Immature natural killer cell (primary cell): Measurements from ENCODE around the gene ANKDD1A. TPM values are rescaled to one million over a fixed set of nuclear protein-coding genes. Genes with fewer than 3 reads are reported as not detected.
A peak's percentile ranks its signal among the peaks of the same experiment; 100 is the strongest.

Experiments used
- DNase-seq, 3 donors: peaks; one replicate each; pipeline ENCODE4 v3.0.0; 2022; ENCODE audit warnings: mixed read lengths in 1 of 3
- H3K27ac Mint-ChIP-seq, 6 donors: one replicate each; pipeline ENCODE4 v1.8.0; 2020; ENCODE audit warnings: mixed read lengths in 6 of 6, mild to moderate bottlenecking in 5 of 6, inconsistent platforms in 4 of 6, moderate library complexity in 3 of 6
- H3K27me3 Mint-ChIP-seq, 3 donors: one replicate each; pipeline ENCODE4 v1.8.0; 2020 to 2021; ENCODE audit warnings: low read depth in 3 of 3, mild to moderate bottlenecking in 3 of 3, mixed read lengths in 3 of 3, moderate library complexity in 3 of 3, inconsistent platforms in 1 of 3
- H3K36me3 Mint-ChIP-seq, 3 donors: one replicate each; pipeline ENCODE4 v1.8.0; 2020; ENCODE audit warnings: mixed read lengths in 3 of 3, inconsistent platforms in 2 of 3, mild to moderate bottlenecking in 2 of 3
- H3K4me1 Mint-ChIP-seq, 2 donors: one replicate each; pipeline ENCODE4 v1.8.0; 2020; ENCODE audit warnings: inconsistent platforms in 2 of 2, mild to moderate bottlenecking in 2 of 2, mixed read lengths in 2 of 2, moderate library complexity in 1 of 2
- H3K4me3 Mint-ChIP-seq, 5 donors: one replicate each; pipeline ENCODE4 v1.8.0; 2020; ENCODE audit warnings: mild to moderate bottlenecking in 5 of 5, mixed read lengths in 5 of 5, inconsistent platforms in 3 of 5, moderate library complexity in 3 of 5
- H3K9me3 Mint-ChIP-seq, 6 donors: one replicate each; pipeline ENCODE4 v1.8.0; 2020; ENCODE audit warnings: mild to moderate bottlenecking in 6 of 6, mixed read lengths in 6 of 6, inconsistent platforms in 4 of 6, moderate library complexity in 3 of 6
- polyA plus RNA-seq, 3 donors: library from polyadenylated mRNA; unstranded; fragments of 300-500 nt; fragmentation: Illumina TruSeq; gene quantifications; one replicate each; pipeline ENCODE4 v1.2.3, GENCODE V29; 2021

Gene ANKDD1A
- polyA plus RNA-seq, 3 donors from 2014 or later, result 1.5 to 3.1 (median 2.3) TPM

DNA sequence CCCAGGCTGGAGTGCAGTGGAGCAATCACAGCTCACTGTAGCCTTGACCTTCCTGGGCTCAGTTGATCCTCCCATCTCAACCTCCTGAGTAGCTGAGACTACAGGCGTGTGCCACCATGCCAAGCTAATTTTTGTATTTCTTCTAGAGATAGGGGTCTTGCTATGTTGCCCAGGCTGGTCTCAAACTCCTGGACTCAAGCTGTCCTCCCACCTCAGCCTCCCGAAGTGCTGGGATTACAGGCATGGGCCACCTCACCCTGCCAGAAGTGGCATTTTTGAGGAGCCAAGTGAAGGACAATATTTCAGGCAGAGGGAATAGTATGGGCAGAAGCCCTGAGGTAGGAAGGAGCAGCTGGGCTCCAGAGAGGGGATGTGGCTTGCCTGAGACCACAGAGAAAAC, 4.7 kb downstream of the ANKDD1A start:
- Mint-ChIP-seq H3K36me3 (peaks cover 0 to 3% (median 0%) of the 10 kb centered on the region in 3 donors), H3K9me3 (no peaks in the 10 kb centered on the region), H3K27me3 (peaks cover 0 to 7% (median 0%) of the 10 kb centered on the region in 3 donors), H3K27ac (no peak overlapping the region), H3K4me3 (no peak overlapping the region), H3K4me1 (peaks cover 2 to 9% of the 10 kb centered on the region in 2 donors)
- no peak for DNase-seq

DNA sequence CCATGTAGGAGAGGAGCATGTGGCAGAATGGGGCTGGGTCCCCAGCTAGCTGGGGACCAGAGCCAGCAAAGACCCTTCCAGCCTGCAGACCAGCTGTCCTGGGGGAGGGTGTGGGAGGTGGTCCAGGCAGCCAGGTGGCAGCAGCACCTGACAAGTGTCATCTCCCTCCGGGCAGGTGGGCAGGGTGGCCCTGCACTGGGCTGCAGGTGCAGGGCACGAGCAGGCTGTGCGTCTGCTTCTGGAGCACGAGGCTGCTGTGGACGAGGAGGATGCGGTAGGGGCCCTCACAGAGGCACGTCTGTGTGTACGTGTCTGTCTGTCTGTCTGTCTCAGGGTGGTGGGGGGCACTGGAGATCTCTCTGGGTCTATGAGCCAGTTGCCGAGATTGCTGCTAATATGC, 5.5 kb downstream of the ANKDD1A start:
- peaks cover 0 to 3% (median 0%) of the 10 kb centered on the region in 3 donors for H3K36me3 Mint-ChIP-seq
- peaks cover 0 to 7% (median 0%) of the 10 kb centered on the region in 3 donors for H3K27me3 Mint-ChIP-seq
- no peak for DNase-seq
- H3K27ac Mint-ChIP-seq, result no peak overlapping the region
- no peak overlapping the region for H3K4me3 Mint-ChIP-seq
- no peaks in the 10 kb centered on the region for H3K9me3 Mint-ChIP-seq
- H3K4me1 Mint-ChIP-seq, result peaks cover 0 to 6% of the 10 kb centered on the region in 2 donors

- peaks cover 0 to 7% (median 0%) of the 10 kb centered on the region in 3 donors for H3K27me3 Mint-ChIP-seq
- H3K27ac Mint-ChIP-seq, result peak overlapping the region in 1 of 6 donors; percentile 41
- peaks cover 0 to 1% (median 0%) of the 10 kb centered on the region in 3 donors for H3K36me3 Mint-ChIP-seq
- no peak overlapping the region for H3K4me3 Mint-ChIP-seq
- no peaks in the 10 kb centered on the region for H3K9me3 Mint-ChIP-seq
- no peaks in the 10 kb centered on the region for H3K4me1 Mint-ChIP-seq
- DNase-seq, result no peak
Observed at GRCh38 chr15:64919721-64920120, 8.0 kb downstream of the ANKDD1A start.

DNA sequence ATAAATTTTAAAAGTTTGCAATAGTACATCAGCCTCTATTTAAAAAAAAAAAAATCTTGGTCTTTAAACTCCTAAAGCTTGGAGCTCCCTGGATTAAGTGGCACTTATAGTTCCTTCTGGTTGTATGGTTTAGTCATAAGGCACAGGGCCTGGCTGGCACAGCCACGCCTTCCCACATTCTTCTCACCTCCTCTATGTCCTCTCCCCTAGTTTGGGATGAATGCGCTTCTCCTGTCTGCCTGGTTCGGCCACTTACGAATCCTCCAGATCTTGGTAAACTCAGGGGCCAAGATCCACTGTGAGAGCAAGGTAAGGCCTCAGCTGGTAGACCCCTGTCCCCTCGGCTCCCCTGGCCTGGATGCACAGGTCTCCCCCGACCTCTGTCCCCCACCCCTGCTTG, 10.0 kb downstream of the ANKDD1A start:
- H3K27ac Mint-ChIP-seq, result no peak overlapping the region
- no peak overlapping the region for H3K4me3 Mint-ChIP-seq
- no peaks in the 10 kb centered on the region for H3K4me1 Mint-ChIP-seq
- peaks cover 0 to 3% (median 2%) of the 10 kb centered on the region in 3 donors for H3K27me3 Mint-ChIP-seq
- no peak for DNase-seq
- H3K36me3 Mint-ChIP-seq, result peaks cover 0 to 5% (median 4%) of the 10 kb centered on the region in 3 donors
- H3K9me3 Mint-ChIP-seq, result no peaks in the 10 kb centered on the region

DNA sequence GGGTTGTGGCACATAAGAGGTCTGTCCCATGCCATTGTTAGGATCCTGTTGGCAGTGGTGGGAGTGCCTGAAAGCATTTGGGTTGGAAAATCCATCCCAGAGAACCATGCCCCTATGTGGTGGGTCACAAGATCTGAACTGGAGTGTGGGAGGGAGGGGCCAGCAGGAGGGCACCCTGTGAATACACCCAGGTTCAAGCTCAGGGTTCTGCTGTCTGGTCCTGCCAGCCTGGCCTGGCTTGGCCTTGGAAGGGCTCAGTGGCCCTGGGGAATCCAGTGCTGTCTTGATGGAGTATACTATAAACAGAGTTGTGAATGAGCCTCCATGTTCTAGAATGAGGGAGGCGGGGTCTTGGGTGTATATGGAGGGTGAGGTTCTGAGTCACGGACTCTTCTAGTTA, 11.8 kb downstream of the ANKDD1A start:
- Mint-ChIP-seq H3K4me3 (no peak overlapping the region), H3K27ac (no peak overlapping the region), H3K4me1 (peaks cover 1 to 8% of the 10 kb centered on the region in 2 donors), H3K36me3 (peaks cover 3 to 5% (median 4%) of the 10 kb centered on the region in 3 donors), H3K9me3 (no peaks in the 10 kb centered on the region), H3K27me3 (peaks cover 0 to 5% (median 2%) of the 10 kb centered on the region in 3 donors)
- DNase-seq, result no peak

DNA sequence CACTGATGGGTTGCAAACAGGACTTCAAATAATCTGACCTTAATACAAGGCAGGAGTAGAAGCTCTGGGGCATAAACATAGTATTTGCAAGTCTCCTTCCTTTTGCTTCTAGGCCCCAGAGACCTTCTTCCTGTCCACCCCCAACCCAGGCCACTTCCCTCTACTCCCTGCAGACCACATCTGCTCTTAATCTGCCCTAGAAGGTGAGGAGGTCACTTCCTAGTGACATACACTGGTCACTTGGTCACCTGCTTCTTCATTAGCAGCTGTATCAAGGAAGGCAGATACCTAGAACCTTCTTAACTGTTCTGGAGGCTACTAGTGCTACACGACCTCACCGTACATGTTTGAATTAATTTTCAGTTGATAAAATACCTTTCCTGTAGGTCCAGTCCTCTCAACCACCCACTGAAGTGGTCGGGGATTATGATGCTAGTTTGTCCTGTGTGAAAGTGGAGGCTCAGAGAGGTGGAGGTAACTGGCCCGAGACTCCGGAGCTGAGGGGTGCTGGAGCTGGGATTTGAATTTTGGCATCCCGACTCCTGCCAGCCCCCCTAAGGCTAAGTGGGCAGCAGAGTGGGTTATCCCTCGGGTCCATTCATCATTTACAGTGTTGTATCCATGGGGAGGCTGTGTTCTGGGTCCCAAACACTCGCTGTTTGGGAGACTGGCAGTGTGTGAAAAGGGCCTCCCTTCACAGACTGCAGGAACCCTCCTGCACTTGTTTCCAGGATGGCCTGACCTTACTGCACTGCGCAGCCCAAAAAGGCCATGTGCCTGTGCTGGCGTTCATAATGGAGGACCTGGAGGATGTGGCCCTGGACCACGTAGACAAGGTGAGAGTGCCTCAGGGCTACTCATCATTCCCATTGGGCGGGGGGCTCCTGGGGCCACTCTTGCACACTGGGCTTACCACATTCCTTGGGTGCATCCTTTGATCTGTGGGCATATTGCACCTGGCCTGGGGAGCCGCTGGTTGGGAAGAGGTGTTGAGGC, 13.9 kb downstream of the ANKDD1A start:
- no peak overlapping the region for H3K27ac Mint-ChIP-seq
- no peak for DNase-seq
- no peak overlapping the region for H3K4me3 Mint-ChIP-seq
- peaks cover 0 to 2% (median 2%) of the 10 kb centered on the region in 3 donors for H3K27me3 Mint-ChIP-seq
- peaks cover 3 to 10% of the 10 kb centered on the region in 2 donors for H3K4me1 Mint-ChIP-seq
- peaks cover 3 to 9% (median 5%) of the 10 kb centered on the region in 3 donors for H3K36me3 Mint-ChIP-seq
- no peaks in the 10 kb centered on the region for H3K9me3 Mint-ChIP-seq

DNA sequence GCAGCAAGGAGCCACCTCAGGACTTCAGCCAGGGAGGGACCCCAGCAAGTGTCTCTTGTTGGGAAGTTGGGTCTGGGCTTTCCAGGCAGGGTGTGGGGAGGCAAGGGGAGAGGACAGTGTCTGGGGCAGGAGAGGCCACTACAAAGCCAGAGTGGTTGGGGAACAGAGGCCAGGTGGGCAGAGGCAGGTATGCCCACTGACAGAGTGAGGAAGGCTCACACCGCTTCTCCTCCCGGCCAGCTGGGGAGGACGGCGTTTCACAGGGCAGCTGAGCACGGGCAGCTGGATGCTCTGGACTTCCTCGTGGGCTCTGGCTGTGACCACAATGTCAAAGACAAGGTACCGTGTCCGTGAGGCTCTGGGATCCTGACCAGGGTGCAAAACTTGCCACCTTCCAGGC, 15.0 kb downstream of the ANKDD1A start:
- H3K4me3 Mint-ChIP-seq, result no peak overlapping the region
- H3K27me3 Mint-ChIP-seq, result peaks cover 0 to 2% (median 2%) of the 10 kb centered on the region in 3 donors
- H3K27ac Mint-ChIP-seq, result no peak overlapping the region
- no peak for DNase-seq
- peaks cover 3 to 10% of the 10 kb centered on the region in 2 donors for H3K4me1 Mint-ChIP-seq
- no peaks in the 10 kb centered on the region for H3K9me3 Mint-ChIP-seq
- peaks cover 7 to 14% (median 9%) of the 10 kb centered on the region in 3 donors for H3K36me3 Mint-ChIP-seq

DNA sequence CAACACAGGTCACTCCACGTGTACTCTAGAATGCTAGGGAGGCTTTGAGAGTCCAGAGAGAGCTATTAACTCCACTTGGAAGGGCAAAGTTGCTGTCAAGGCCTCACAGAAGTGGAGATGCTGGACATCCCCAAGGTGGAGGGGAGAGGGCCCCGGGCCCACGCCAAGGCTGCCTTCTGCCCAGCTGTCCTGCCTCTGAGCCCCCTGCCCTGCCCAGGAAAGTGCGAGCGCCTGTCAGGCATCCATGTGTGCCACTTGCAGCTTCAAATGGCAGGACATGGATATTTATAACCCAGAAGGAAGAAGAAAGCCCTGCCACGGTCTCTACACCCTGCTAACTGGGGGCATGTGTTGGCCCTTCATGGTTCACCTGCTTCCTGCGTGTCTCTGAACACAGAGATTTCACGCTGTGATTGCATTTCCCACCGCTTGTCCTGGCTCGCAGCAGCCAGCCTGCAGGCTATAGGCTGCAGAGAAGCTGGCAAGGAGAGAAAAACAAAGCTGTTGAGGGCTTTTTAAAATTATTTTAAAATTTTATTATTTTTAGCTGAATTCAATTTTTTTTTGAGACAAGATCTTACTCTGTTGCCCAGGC, 17.0 kb downstream of the ANKDD1A start:
- peaks cover 3 to 10% of the 10 kb centered on the region in 2 donors for H3K4me1 Mint-ChIP-seq
- no peak overlapping the region for H3K4me3 Mint-ChIP-seq
- peaks cover 7 to 15% (median 10%) of the 10 kb centered on the region in 3 donors for H3K36me3 Mint-ChIP-seq
- H3K9me3 Mint-ChIP-seq, result no peaks in the 10 kb centered on the region
- peaks cover 0 to 2% (median 2%) of the 10 kb centered on the region in 3 donors for H3K27me3 Mint-ChIP-seq
- peak overlapping the region in 2 of 6 donors; percentile 37 to 40 for H3K27ac Mint-ChIP-seq
- no peak for DNase-seq

DNA sequence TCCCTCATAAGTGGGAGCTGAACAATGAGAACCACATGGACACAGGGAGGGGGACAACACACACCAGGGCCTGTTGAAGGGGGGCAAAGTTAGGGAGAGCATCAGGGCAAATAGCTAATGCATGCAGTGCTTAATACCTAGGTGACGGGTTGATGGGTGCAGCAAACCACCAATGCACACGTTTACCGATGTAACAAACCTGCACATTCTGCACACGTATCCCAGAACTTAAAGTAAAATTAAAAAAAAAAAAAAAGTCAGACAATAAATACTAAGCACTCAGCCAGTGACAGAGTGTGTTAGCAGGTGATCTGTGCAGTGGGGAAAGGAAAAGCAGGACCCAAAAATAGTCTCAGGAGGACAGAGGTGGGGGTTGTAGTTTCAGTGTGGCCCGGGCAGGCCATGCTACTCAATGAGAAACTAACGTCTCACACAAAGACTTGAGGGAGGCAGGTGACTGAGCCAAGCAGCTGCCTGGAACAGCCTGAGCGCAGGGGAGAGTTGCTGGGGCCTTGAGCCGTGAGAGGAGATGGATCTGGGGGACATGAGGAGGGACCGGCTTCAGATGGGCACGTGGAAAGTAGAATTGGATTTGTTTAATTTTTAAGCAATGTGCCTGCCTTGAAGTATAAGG, 18.4 kb downstream of the ANKDD1A start:
- peaks cover 0 to 5% (median 2%) of the 10 kb centered on the region in 3 donors for H3K27me3 Mint-ChIP-seq
- H3K4me1 Mint-ChIP-seq, result peaks cover 3 to 10% of the 10 kb centered on the region in 2 donors
- H3K27ac Mint-ChIP-seq, result no peak overlapping the region
- H3K36me3 Mint-ChIP-seq, result peaks cover 7 to 21% (median 15%) of the 10 kb centered on the region in 3 donors
- H3K4me3 Mint-ChIP-seq, result no peak overlapping the region
- H3K9me3 Mint-ChIP-seq, result no peaks in the 10 kb centered on the region
- no peak for DNase-seq

DNA sequence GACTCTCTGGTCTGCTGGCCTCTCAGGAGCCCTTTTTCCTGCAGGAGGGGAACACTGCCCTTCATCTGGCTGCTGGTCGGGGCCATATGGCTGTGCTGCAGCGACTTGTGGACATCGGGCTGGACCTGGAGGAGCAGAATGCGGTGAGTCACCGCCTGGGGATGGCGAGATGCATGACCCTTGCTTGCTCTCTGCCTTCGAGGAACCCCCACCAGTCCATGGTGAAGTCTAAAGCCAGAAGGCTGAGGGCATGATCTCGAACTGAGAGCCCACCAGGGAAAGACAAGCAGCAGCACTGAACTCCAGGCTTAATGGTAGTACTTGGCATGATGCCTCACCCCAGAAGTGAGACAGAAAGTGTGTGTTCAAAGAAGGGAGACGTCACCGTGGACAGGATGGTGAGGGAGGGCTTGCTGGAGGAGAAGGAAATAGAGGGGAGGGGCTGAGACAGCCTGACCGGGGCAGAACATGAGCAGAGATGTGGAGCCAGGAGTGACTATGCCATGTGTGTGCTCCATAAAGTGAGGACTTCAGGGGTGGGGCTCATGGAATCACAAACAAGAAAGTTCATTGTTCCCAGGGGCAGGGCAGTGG, 19.2 kb downstream of the ANKDD1A start:
- no peak for DNase-seq
- H3K4me1 Mint-ChIP-seq, result peaks cover 3 to 10% of the 10 kb centered on the region in 2 donors
- no peaks in the 10 kb centered on the region for H3K9me3 Mint-ChIP-seq
- H3K27ac Mint-ChIP-seq, result no peak overlapping the region
- no peak overlapping the region for H3K4me3 Mint-ChIP-seq
- H3K27me3 Mint-ChIP-seq, result peaks cover 0 to 3% (median 2%) of the 10 kb centered on the region in 3 donors
- H3K36me3 Mint-ChIP-seq, result peaks cover 7 to 21% (median 15%) of the 10 kb centered on the region in 3 donors

DNA sequence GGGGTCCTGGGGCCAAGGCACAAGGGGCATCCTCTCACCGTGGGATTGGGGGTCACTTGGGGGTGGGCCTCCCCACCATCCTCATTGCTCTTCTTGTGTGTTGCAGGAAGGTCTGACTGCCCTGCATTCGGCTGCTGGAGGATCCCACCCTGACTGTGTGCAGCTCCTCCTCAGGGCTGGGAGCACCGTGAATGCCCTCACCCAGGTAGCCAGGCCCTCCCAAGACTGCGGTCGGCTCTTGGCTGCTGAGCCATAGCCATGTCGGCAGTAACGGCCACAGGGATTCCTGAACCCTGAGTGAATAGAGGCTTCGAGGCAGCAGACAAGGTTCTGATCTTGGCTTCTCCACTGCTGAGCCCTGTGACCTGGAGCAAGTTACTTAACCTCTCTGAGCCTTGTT, 19.7 kb downstream of the ANKDD1A start:
- H3K4me3 Mint-ChIP-seq, result no peak overlapping the region

GRCh38 chr15:64934023-64934422, 22.3 kb downstream of the ANKDD1A start:
- no peak overlapping the region for H3K4me3 Mint-ChIP-seq

More for the DNA sequence above, 19.7 kb downstream of the ANKDD1A start:
- no peak for DNase-seq
- no peaks in the 10 kb centered on the region for H3K9me3 Mint-ChIP-seq
- no peak overlapping the region for H3K27ac Mint-ChIP-seq
- peaks cover 3 to 10% of the 10 kb centered on the region in 2 donors for H3K4me1 Mint-ChIP-seq
- peaks cover 7 to 22% (median 15%) of the 10 kb centered on the region in 3 donors for H3K36me3 Mint-ChIP-seq
- peaks cover 0 to 3% (median 2%) of the 10 kb centered on the region in 3 donors for H3K27me3 Mint-ChIP-seq

GRCh38 chr15:64938192-64938591, 26.5 kb downstream of the ANKDD1A start:
- Mint-ChIP-seq H3K9me3 (no peaks in the 10 kb centered on the region), H3K27ac (no peak overlapping the region), H3K4me1 (no peaks in the 10 kb centered on the region)

More at GRCh38 chr15:64934023-64934422, 22.3 kb downstream of the ANKDD1A start:
- Mint-ChIP-seq H3K36me3 (peaks cover 9 to 20% (median 16%) of the 10 kb centered on the region in 3 donors), H3K4me1 (no peaks in the 10 kb centered on the region), H3K27ac (peak overlapping the region in 1 of 6 donors; percentile 1), H3K9me3 (no peaks in the 10 kb centered on the region), H3K27me3 (peaks cover 0 to 3% (median 0%) of the 10 kb centered on the region in 3 donors)
- DNase-seq, result no peak

More at GRCh38 chr15:64938192-64938591, 26.5 kb downstream of the ANKDD1A start:
- no peak overlapping the region for H3K4me3 Mint-ChIP-seq
- peaks cover 0 to 3% (median 1%) of the 10 kb centered on the region in 3 donors for H3K27me3 Mint-ChIP-seq
- DNase-seq, result no peak
- peaks cover 5 to 18% (median 11%) of the 10 kb centered on the region in 3 donors for H3K36me3 Mint-ChIP-seq
